ENCODE results near the gene FRRS1. TPM values are rescaled to one million over a fixed set of nuclear protein-coding genes. Genes with fewer than 3 reads are reported as not detected.

FRRS1 gene
- 1 to 10 TPM; 1.4 to 4.5 (median 2.3) TPM for total RNA-seq

GRCh38 chr1:99766378-99766800 lies at the start of gene FRRS1:
Gene FRRS1, minus strand, starts transcription at chr1:99766635. Its CDS starts 17,867 bp downstream, at chr1:99748768.
- ATAC-seq (peak; percentile 91 to 96), DNase-seq (peak; percentile 44 to 59)
- intact Hi-C loops (cut with DNase I; ENCODE audit: low total_unique reads): no loop called here
- TF ChIP-seq POLR2A (IDR thresholded peaks at IDR 0.05): peak; percentile 17 to 50
- TF ChIP-seq CTCF (IDR thresholded peaks at IDR 0.05 in 4 of 5, conservative IDR thresholded peaks at IDR 0.05 in 1 of 5): no peak
- Histone ChIP-seq H3K4me3 (peak within 1 kb of the TSS; percentile 55 to 69 (median 64)), H3K36me3 (no peaks in the 10 kb centered on the region), H3K9me3 (no peaks in the 10 kb centered on the region), H3K27me3 (no peaks in the 10 kb centered on the region), H3K27ac (peak within 1 kb of the TSS; percentile 81 to 86 (median 84)), H3K4me1 (peaks cover 4% of the 10 kb centered on the region in 2 donors)
- in situ Hi-C loops (cut with MboI; ENCODE audit: low sequenced_read_pairs in 4 of 4): no loop called here

- intact Hi-C loops (cut with DNase I; ENCODE audit: low total_unique reads) (no loop called here), in situ Hi-C loops (cut with MboI; ENCODE audit: low sequenced_read_pairs in 4 of 4) (loop anchor here in 3 of 4 donors (5.0 to 25.0 kb wide), 4 partner anchors 43 to 1048 kb away; a partner anchor contains a TSS)
- no peaks in the 10 kb centered on the region for H3K9me3 ChIP-seq
Observed at GRCh38 chr1:99814373-99814900, 48.0 kb upstream of the FRRS1 start.

GRCh38 chr1:99811747-99812146 lies 45.3 kb upstream of the FRRS1 start:
- intact Hi-C loops (cut with DNase I; ENCODE audit: low total_unique reads) (no loop called here), in situ Hi-C loops (cut with MboI; ENCODE audit: low sequenced_read_pairs in 4 of 4) (loop anchor here in 3 of 4 donors (5.0 to 25.0 kb wide), 4 partner anchors 46 to 1051 kb away; a partner anchor contains a TSS)
- Histone ChIP-seq H3K9me3 (no peaks in the 10 kb centered on the region), H3K27me3 (no peaks in the 10 kb centered on the region), H3K27ac (no peak overlapping the region), H3K36me3 (no peaks in the 10 kb centered on the region), H3K4me1 (peaks cover 21% of the 10 kb centered on the region in 2 donors), H3K4me3 (no peak overlapping the region)
- no peak for TF ChIP-seq CTCF (IDR thresholded peaks at IDR 0.05 in 4 of 5, conservative IDR thresholded peaks at IDR 0.05 in 1 of 5)
- no peak for TF ChIP-seq POLR2A (IDR thresholded peaks at IDR 0.05)
- ATAC-seq (no peak), DNase-seq (no peak)

More at GRCh38 chr1:99814373-99814900, 48.0 kb upstream of the FRRS1 start:
- Histone ChIP-seq H3K36me3 (no peaks in the 10 kb centered on the region), H3K27me3 (no peaks in the 10 kb centered on the region), H3K27ac (peak overlapping the region in 2 of 4 donors; percentile 19 to 90), H3K4me3 (no peak overlapping the region), H3K4me1 (peaks cover 34 to 37% of the 10 kb centered on the region in 2 donors)
- no peak for TF ChIP-seq CTCF (IDR thresholded peaks at IDR 0.05 in 4 of 5, conservative IDR thresholded peaks at IDR 0.05 in 1 of 5)
- no peak for TF ChIP-seq POLR2A (IDR thresholded peaks at IDR 0.05)
- DNase-seq (no peak), ATAC-seq (no peak)

GRCh38 chr1:99811075-99811474 lies 44.6 kb upstream of the FRRS1 start:
- Histone ChIP-seq H3K4me1 (peaks cover 14 to 15% of the 10 kb centered on the region in 2 donors), H3K9me3 (no peaks in the 10 kb centered on the region), H3K27ac (no peak overlapping the region), H3K4me3 (no peak overlapping the region), H3K27me3 (no peaks in the 10 kb centered on the region), H3K36me3 (no peaks in the 10 kb centered on the region)
- TF ChIP-seq POLR2A (IDR thresholded peaks at IDR 0.05) (no peak), CTCF (IDR thresholded peaks at IDR 0.05 in 4 of 5, conservative IDR thresholded peaks at IDR 0.05 in 1 of 5) (no peak)
- DNase-seq (no peak), ATAC-seq (no peak)
- intact Hi-C loops (cut with DNase I; ENCODE audit: low total_unique reads): no loop called here
- in situ Hi-C loops (cut with MboI; ENCODE audit: low sequenced_read_pairs in 4 of 4): loop anchor here in 3 of 4 donors (5.0 to 25.0 kb wide), 4 partner anchors 46 to 1051 kb away; a partner anchor contains a TSS
